Tibial nerve (tissue), 4 donors: ENCODE results near the gene NTM. TPM values are rescaled to one million over a fixed set of nuclear protein-coding genes. Genes with fewer than 3 reads are reported as not detected.

Experiments used
- DNase-seq, 2 donors: peaks; one replicate each; pipeline ENCODE4 v3.0.0-alpha.2; 2019; ENCODE audit warnings: low spot score in 2 of 2
- H3K27ac ChIP-seq, 4 donors: fragments of 200-600 bp; sonication (generic) in 3 of 4; one replicate each; pipeline ENCODE4 v1.5.1; 2017 to 2019; ENCODE audit warnings: mild to moderate bottlenecking in 1 of 4
- H3K27me3 ChIP-seq, 2 donors: fragments of 200-600 bp; sonication (generic) in 1 of 2; one replicate each; pipeline versions ENCODE4 v1.5.1 to v1.6.0; 2017 to 2019
- H3K36me3 ChIP-seq, 3 donors: fragments of 200-600 bp; sonication (generic); one replicate each; pipeline ENCODE4 v1.5.1; 2018 to 2019
- H3K4me1 ChIP-seq, 4 donors: fragments of 200-600 bp; sonication (generic) in 3 of 4; one replicate each; pipeline ENCODE4 v1.5.1; 2017 to 2019
- H3K4me3 ChIP-seq, 4 donors: fragments of 200-600 bp; sonication (generic) in 3 of 4; one replicate each; pipeline ENCODE4 v1.5.1; 2017 to 2019; ENCODE audit warnings: mild to moderate bottlenecking in 1 of 4, moderate library complexity in 1 of 4
- H3K9me3 ChIP-seq, 4 donors: fragments of 200-600 bp; sonication (generic) in 3 of 4; one replicate each; pipeline ENCODE4 v1.5.1; 2017 to 2019
- EP300 ChIP-seq, 2 donors: sonication (generic); formaldehyde crosslinking; IDR thresholded peaks; one replicate each; pipeline ENCODE4 v1.6.1; 2017; ENCODE audit warnings: antibody characterized with exemption in 2 of 2, mild to moderate bottlenecking in 1 of 2
- POLR2A ChIP-seq, 2 donors: fragments of 450-650 bp; IDR thresholded peaks; one replicate each; pipeline ENCODE4 v1.6.1; 2017; ENCODE audit warnings: antibody characterized with exemption in 2 of 2, mild to moderate bottlenecking in 2 of 2, moderate library complexity in 2 of 2
- WGBS, 2 donors: methylation state at CpG; one replicate each; pipeline ENCODE4 v1.1.5; 2018; 5-methylcytosine and 5-hydroxymethylcytosine counted together
- total RNA-seq, 4 donors: library from RNA; depleted of rRNA; stranded (reverse); fragments of >200 nt; gene quantifications; one replicate each; pipeline ENCODE4 v1.1.0, GENCODE V29; 2016
- TF ChIP-seq, protein P1 (sequence below), 5 experiments: fragments of 200-600 bp in 3 of 5; fragments of 450-650 bp in 2 of 5; sonication (generic) in 3 of 5; IDR thresholded peaks; one replicate each; pipeline ENCODE4 v1.5.1; 2016 to 2019; ENCODE audit warnings: antibody characterized with exemption in 5 of 5, mild to moderate bottlenecking in 3 of 5, moderate library complexity in 2 of 5

NTM gene
- total RNA-seq, 4 donors from 2014 or later: 3.7 to 11.4 (median 10.8) TPM

DNA sequence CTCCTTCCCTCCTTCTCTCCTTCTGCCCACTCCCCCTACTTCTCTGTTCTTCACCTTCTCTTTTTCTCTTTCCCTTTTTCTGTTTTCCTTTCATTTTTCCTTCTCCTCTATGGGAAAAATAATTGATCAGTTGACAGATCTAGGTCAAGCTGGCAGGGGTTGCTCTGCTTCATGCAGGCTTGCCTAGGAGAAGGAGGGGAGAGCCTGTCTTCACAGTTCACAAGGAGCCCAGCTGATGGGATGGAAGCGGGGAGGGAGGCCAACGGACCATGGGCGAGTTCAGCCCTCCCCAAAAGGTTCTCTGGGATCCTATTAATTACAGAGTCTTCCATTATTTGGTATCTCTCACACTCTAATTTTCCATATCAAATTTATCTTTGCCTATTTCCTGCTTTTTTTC, 5.5 kb downstream of the NTM start:
- peaks cover 0 to 28% of the 10 kb centered on the region in 2 donors for H3K27me3 ChIP-seq
- TF ChIP-seq, protein P1, sequence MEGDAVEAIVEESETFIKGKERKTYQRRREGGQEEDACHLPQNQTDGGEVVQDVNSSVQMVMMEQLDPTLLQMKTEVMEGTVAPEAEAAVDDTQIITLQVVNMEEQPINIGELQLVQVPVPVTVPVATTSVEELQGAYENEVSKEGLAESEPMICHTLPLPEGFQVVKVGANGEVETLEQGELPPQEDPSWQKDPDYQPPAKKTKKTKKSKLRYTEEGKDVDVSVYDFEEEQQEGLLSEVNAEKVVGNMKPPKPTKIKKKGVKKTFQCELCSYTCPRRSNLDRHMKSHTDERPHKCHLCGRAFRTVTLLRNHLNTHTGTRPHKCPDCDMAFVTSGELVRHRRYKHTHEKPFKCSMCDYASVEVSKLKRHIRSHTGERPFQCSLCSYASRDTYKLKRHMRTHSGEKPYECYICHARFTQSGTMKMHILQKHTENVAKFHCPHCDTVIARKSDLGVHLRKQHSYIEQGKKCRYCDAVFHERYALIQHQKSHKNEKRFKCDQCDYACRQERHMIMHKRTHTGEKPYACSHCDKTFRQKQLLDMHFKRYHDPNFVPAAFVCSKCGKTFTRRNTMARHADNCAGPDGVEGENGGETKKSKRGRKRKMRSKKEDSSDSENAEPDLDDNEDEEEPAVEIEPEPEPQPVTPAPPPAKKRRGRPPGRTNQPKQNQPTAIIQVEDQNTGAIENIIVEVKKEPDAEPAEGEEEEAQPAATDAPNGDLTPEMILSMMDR (IDR thresholded peaks at IDR 0.05): no peak
- TF ChIP-seq EP300 (IDR thresholded peaks at IDR 0.05): no peak
- TF ChIP-seq POLR2A (IDR thresholded peaks at IDR 0.05): no peak
- WGBS, 2 donors: 69 to 76% methylated on average over 3 of the region's 3 CpGs
- no peaks in the 10 kb centered on the region for H3K36me3 ChIP-seq
- H3K4me3 ChIP-seq: no peak overlapping the region
- peaks cover 0 to 13% (median 3%) of the 10 kb centered on the region in 4 donors for H3K4me1 ChIP-seq
- no peak for DNase-seq
- H3K9me3 ChIP-seq: no peaks in the 10 kb centered on the region
- H3K27ac ChIP-seq: no peak overlapping the region

DNA sequence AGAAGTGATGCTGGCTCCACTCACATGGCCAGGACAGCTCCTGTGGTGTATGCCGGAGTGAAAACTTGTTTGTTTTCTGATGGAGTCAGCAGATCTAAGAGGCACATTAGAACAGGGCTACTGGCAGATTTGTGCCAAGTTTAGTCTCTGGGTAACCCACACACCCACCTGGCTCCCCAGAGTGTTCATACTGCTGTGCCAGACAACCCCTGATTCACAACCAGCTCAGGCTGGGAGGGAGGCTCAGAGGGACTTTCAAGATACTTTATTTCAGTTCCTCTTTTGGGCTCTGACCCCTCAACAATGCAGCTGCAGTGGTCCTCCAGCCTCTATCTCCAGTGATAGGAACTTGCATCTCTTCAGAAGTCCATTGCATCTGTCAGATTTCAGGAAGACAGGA, 8.5 kb downstream of the NTM start:
- no peaks in the 10 kb centered on the region for H3K4me1 ChIP-seq
- no peak overlapping the region for H3K27ac ChIP-seq
- peaks cover 0 to 7% of the 10 kb centered on the region in 2 donors for H3K27me3 ChIP-seq
- no peak for DNase-seq
- H3K36me3 ChIP-seq: no peaks in the 10 kb centered on the region
- no peak overlapping the region for H3K4me3 ChIP-seq
- 81 to 94% methylated on average over 1 of the region's 1 CpG for WGBS, 2 donors
- TF ChIP-seq EP300 (IDR thresholded peaks at IDR 0.05): no peak
- TF ChIP-seq, protein P1 (IDR thresholded peaks at IDR 0.05): no peak
- TF ChIP-seq POLR2A (IDR thresholded peaks at IDR 0.05): no peak
- no peaks in the 10 kb centered on the region for H3K9me3 ChIP-seq

DNA sequence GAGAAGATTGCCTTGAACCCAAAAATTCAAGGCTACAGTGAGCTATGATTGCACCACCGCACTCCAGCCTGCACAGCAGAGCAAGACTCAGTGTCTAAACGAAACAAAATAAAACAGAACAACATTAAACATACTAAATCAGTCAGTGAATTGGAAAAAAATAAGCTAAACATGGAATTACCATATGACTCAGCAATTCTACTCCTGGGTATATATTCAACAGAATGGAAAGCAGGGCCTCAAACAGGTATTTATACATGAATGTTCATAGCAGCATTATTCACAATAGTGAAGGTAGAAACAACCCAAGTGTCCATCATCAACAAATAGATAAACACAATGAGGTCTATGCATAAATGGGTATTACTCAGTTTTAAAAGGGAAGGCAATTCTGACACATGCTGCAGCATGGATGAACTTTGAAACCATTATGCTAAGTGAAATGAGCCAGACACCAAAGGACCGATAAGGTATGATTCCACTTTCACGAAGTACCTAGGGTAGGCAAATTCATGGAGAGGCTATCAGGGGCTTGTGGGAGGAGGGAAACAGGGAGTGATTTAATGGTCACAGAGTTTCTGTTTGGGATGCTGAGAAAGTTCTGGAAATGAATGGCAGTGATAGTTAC, 15.5 kb downstream of the NTM start:
- H3K4me1 ChIP-seq: no peaks in the 10 kb centered on the region
- no peak for TF ChIP-seq EP300 (IDR thresholded peaks at IDR 0.05)
- TF ChIP-seq POLR2A (IDR thresholded peaks at IDR 0.05): no peak
- TF ChIP-seq, protein P1 (IDR thresholded peaks at IDR 0.05): no peak
- no peaks in the 10 kb centered on the region for H3K36me3 ChIP-seq
- DNase-seq: no peak
- H3K9me3 ChIP-seq: no peaks in the 10 kb centered on the region
- no peaks in the 10 kb centered on the region for H3K27me3 ChIP-seq
- WGBS, 2 donors: 82 to 83% methylated on average over 4 of the region's 4 CpGs
- no peak overlapping the region for H3K4me3 ChIP-seq
- no peak overlapping the region for H3K27ac ChIP-seq

DNA sequence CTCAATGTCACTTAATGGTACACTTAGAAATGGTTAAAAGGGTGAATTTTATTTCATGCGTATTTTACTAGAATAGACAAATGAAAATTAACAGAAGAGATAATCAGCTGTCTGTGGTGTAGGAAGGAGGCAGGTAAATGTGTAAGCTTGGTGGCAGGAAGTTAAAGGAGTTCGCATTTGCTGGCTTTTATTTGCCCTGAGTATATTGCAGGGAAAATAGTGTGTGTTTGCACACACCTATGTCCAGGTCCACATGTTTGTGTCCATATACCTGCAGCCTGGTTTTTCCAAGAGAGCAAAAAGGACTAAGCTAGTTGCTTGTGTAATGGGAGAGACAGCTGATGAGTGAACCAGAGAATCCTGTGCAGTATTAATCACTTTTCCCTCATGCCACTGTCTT, 16.0 kb downstream of the NTM start:
- no peaks in the 10 kb centered on the region for H3K36me3 ChIP-seq
- H3K9me3 ChIP-seq: no peaks in the 10 kb centered on the region
- H3K27me3 ChIP-seq: no peaks in the 10 kb centered on the region
- no peak overlapping the region for H3K27ac ChIP-seq
- 86 to 89% methylated on average over 2 of the region's 2 CpGs for WGBS, 2 donors
- TF ChIP-seq EP300 (IDR thresholded peaks at IDR 0.05) (no peak), POLR2A (IDR thresholded peaks at IDR 0.05) (no peak)
- TF ChIP-seq, protein P1 (IDR thresholded peaks at IDR 0.05): no peak
- H3K4me3 ChIP-seq: no peak overlapping the region
- DNase-seq: no peak
- H3K4me1 ChIP-seq: no peaks in the 10 kb centered on the region

DNA sequence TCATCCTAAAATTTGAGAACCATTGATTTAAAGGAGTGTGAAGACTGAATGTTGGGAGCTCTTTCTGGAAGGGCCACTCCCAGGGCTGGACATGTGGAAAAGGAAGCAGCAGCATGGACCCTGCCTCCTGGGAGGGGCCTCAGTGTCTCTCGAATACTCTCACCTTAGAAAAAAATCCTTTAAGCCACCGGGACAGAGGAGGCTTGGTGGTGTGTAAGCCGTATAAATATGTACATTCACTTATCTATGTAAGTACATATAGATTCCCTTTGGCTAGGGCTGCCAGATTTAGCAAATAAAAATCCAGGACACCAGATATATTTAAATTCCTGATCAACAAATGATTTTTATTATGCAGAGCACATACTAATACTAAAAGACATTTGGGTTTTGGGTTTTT, 17.6 kb downstream of the NTM start:
- no peak for DNase-seq
- no peak for TF ChIP-seq EP300 (IDR thresholded peaks at IDR 0.05)
- no peak for TF ChIP-seq POLR2A (IDR thresholded peaks at IDR 0.05)
- TF ChIP-seq, protein P1 (IDR thresholded peaks at IDR 0.05): no peak
- 84 to 87% methylated on average over 3 of the region's 3 CpGs for WGBS, 2 donors
- no peaks in the 10 kb centered on the region for H3K27me3 ChIP-seq
- H3K36me3 ChIP-seq: no peaks in the 10 kb centered on the region
- no peaks in the 10 kb centered on the region for H3K4me1 ChIP-seq
- H3K27ac ChIP-seq: no peak overlapping the region
- H3K9me3 ChIP-seq: no peaks in the 10 kb centered on the region
- no peak overlapping the region for H3K4me3 ChIP-seq
